Measurements from ENCODE around the gene MEIS2. TPM values are rescaled to one million over a fixed set of nuclear protein-coding genes. Genes with fewer than 3 reads are reported as not detected.

The MEIS2 gene
- total RNA-seq, 1 donor from 2014 or later = 6.6 TPM

DNA sequence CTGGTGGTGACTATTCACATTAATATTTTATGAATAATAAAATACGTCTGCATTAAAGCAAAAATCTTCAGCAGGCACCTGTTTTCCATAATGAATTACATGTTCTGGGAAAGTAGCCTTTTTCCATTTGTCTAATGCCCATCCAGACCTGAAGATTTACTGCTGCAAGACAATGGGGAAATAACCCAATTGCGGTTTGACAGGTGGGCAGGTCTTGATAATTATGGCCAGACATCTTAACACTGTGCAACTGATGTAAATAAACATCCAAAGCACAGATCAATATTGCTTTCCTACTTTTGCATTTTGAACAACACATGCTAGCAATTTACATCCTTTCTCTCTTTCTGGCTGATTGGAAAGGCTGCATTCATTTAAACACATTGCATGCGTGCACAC, 173.9 kb downstream of the MEIS2 start:
- Histone ChIP-seq H3K36me3 (ENCODE audit: control insufficient read depth, insufficient read depth, low read length) (no peaks in the 10 kb centered on the region), H3K27me3 (ENCODE audit: control insufficient read depth, insufficient read depth, low read length) (no peaks in the 10 kb centered on the region), H3K4me3 (ENCODE audit: low read depth, low read length) (no peak overlapping the region)
- DNase-seq (ENCODE audit: low read depth) = no peak
- no peak for TF ChIP-seq CTCF (IDR thresholded peaks at IDR 0.05; ENCODE audit: insufficient read depth, low read length, severe bottlenecking)
- no peak for FAIRE-seq

- no peak overlapping the region for H3K4me3 ChIP-seq (ENCODE audit: low read depth, low read length)
- DNase-seq (ENCODE audit: low read depth) = no peak
- no peak for TF ChIP-seq CTCF (IDR thresholded peaks at IDR 0.05; ENCODE audit: insufficient read depth, low read length, severe bottlenecking)
- no peak for FAIRE-seq
- no peaks in the 10 kb centered on the region for H3K36me3 ChIP-seq (ENCODE audit: control insufficient read depth, insufficient read depth, low read length)
- no peaks in the 10 kb centered on the region for H3K27me3 ChIP-seq (ENCODE audit: control insufficient read depth, insufficient read depth, low read length)
Observed at GRCh38 chr15:36925653-36926426, 174.5 kb downstream of the MEIS2 start.

- H3K36me3 ChIP-seq (ENCODE audit: control insufficient read depth, insufficient read depth, low read length) = no peaks in the 10 kb centered on the region
- DNase-seq (ENCODE audit: low read depth) (no peak), FAIRE-seq (no peak)
- no peaks in the 10 kb centered on the region for H3K27me3 ChIP-seq (ENCODE audit: control insufficient read depth, insufficient read depth, low read length)
- no peak overlapping the region for H3K4me3 ChIP-seq (ENCODE audit: low read depth, low read length)
- TF ChIP-seq CTCF (IDR thresholded peaks at IDR 0.05; ENCODE audit: insufficient read depth, low read length, severe bottlenecking) = no peak
Observed at GRCh38 chr15:36925049-36925448, 175.3 kb downstream of the MEIS2 start.

DNA sequence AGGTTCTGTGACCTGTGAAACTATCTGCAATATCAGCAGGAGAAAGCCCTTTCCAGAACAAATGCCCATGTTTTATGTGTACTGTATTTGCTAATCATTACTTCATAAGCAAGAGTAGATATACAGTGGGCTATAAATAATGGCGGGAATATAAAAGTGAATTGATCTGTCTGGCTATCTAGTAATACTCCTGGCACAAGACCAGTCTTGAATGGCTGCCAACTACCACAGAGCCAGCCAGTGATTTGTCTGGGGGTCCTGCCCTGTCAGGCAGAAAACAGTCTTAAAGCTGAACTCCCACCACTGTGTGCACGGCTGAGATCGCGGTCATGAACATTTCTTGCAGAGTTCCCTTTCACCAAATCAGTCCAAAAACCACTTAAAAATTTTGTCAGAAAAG, 176.3 kb downstream of the MEIS2 start:
- Histone ChIP-seq H3K36me3 (ENCODE audit: control insufficient read depth, insufficient read depth, low read length) (no peaks in the 10 kb centered on the region), H3K27me3 (ENCODE audit: control insufficient read depth, insufficient read depth, low read length) (no peaks in the 10 kb centered on the region), H3K4me3 (ENCODE audit: low read depth, low read length) (no peak overlapping the region)
- TF ChIP-seq CTCF (IDR thresholded peaks at IDR 0.05; ENCODE audit: insufficient read depth, low read length, severe bottlenecking) = no peak
- DNase-seq (ENCODE audit: low read depth) = no peak
- FAIRE-seq = no peak

- TF ChIP-seq CTCF (IDR thresholded peaks at IDR 0.05; ENCODE audit: insufficient read depth, low read length, severe bottlenecking) = no peak
- H3K27me3 ChIP-seq (ENCODE audit: control insufficient read depth, insufficient read depth, low read length) = no peaks in the 10 kb centered on the region
- FAIRE-seq = no peak
Observed at GRCh38 chr15:36921484-36922091, 178.8 kb downstream of the MEIS2 start.

More at GRCh38 chr15:36921484-36922091, 178.8 kb downstream of the MEIS2 start:
- DNase-seq (ENCODE audit: low read depth) = no peak
- Histone ChIP-seq H3K4me3 (ENCODE audit: low read depth, low read length) (no peak overlapping the region), H3K36me3 (ENCODE audit: control insufficient read depth, insufficient read depth, low read length) (no peaks in the 10 kb centered on the region)

Measured in bronchial epithelial cell (primary cell).